ENCODE results near the gene PRSS23.
"Not testable (repeated sequence)": the region's sequence is repeated elsewhere in the genome, so short reads cannot be mapped to it uniquely, and the experiment has no call there.

- TF ChIP-seq, protein P1, sequence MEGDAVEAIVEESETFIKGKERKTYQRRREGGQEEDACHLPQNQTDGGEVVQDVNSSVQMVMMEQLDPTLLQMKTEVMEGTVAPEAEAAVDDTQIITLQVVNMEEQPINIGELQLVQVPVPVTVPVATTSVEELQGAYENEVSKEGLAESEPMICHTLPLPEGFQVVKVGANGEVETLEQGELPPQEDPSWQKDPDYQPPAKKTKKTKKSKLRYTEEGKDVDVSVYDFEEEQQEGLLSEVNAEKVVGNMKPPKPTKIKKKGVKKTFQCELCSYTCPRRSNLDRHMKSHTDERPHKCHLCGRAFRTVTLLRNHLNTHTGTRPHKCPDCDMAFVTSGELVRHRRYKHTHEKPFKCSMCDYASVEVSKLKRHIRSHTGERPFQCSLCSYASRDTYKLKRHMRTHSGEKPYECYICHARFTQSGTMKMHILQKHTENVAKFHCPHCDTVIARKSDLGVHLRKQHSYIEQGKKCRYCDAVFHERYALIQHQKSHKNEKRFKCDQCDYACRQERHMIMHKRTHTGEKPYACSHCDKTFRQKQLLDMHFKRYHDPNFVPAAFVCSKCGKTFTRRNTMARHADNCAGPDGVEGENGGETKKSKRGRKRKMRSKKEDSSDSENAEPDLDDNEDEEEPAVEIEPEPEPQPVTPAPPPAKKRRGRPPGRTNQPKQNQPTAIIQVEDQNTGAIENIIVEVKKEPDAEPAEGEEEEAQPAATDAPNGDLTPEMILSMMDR (IDR thresholded peaks at IDR 0.05): not testable (repeated sequence)
- not testable (repeated sequence) for TF ChIP-seq POLR2A (IDR thresholded peaks at IDR 0.05)
Measured at GRCh38 chr11:86844762-86845508, 44.6 kb downstream of the PRSS23 start.

Data from testis (tissue), 2 donors.